ENCODE data around the gene ARL10.

The ARL10 gene

DNA sequence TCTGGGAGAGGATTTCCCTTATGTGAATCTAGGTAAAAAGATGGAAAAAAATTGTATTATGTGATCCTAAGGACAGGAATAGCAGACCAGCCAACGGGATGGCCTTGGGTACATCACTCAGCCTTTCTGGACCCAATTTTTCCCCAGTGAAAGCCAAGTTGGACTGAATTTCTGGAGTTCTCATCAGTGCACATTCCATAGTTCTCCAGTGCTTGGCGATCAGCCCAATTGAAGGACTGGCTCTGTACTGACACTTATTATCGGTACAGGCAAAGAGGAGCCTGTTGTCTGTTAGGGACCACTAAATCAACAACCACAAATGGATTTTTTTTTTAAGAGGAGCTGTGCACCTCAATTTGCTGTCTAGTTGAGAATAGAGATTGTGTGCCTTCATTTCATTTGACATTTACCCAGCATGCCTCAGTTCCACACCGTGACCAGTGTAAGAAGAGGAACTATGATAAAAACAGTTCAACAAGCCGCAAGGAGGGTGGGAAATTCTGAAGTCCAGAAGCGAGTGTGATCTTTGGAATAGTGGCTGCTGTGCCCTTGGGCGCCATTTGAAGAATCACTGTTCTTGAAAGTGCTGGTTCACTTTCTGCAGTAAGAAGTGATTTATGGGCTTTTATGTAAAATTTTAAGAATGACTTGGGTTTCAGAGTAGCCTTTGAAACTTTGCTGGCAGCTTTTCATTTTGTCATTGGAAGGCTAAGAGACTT lies 8.0 kb downstream of the ARL10 start:
- TF ChIP-seq, protein P1, sequence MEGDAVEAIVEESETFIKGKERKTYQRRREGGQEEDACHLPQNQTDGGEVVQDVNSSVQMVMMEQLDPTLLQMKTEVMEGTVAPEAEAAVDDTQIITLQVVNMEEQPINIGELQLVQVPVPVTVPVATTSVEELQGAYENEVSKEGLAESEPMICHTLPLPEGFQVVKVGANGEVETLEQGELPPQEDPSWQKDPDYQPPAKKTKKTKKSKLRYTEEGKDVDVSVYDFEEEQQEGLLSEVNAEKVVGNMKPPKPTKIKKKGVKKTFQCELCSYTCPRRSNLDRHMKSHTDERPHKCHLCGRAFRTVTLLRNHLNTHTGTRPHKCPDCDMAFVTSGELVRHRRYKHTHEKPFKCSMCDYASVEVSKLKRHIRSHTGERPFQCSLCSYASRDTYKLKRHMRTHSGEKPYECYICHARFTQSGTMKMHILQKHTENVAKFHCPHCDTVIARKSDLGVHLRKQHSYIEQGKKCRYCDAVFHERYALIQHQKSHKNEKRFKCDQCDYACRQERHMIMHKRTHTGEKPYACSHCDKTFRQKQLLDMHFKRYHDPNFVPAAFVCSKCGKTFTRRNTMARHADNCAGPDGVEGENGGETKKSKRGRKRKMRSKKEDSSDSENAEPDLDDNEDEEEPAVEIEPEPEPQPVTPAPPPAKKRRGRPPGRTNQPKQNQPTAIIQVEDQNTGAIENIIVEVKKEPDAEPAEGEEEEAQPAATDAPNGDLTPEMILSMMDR (IDR thresholded peaks at IDR 0.05; ENCODE audit: low read depth, low read length, missing control alignments): no peak
- no peak for DNase-seq (ENCODE audit: extremely low read depth, low read depth)
- H3K4me3 ChIP-seq (replicated peaks; ENCODE audit: low read depth, low read length): no peak overlapping the region

DNA sequence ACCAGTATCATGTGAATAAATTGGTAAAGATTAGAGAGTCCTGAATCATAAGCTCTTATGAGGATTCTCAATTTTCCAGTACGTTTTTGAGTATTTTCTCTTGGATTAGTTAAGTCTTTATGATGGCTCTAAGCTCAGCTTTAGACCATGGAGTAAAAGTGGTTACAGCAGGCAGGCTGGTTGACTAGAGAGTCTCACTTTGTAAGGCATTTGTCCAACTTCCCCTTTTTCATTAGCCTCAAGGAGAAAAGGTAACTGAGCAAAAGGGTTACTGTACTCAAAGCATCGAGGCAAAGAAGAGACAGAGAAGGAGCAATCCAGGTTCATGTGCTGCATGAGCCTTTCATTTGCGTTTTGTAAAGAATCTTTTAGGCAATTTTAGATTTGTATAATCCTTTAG lies 14.6 kb downstream of the ARL10 start:
- no peak overlapping the region for H3K4me3 ChIP-seq (replicated peaks; ENCODE audit: low read depth, low read length)
- DNase-seq (ENCODE audit: extremely low read depth, low read depth): no peak
- TF ChIP-seq, protein P1 (IDR thresholded peaks at IDR 0.05; ENCODE audit: low read depth, low read length, missing control alignments): no peak

DNA sequence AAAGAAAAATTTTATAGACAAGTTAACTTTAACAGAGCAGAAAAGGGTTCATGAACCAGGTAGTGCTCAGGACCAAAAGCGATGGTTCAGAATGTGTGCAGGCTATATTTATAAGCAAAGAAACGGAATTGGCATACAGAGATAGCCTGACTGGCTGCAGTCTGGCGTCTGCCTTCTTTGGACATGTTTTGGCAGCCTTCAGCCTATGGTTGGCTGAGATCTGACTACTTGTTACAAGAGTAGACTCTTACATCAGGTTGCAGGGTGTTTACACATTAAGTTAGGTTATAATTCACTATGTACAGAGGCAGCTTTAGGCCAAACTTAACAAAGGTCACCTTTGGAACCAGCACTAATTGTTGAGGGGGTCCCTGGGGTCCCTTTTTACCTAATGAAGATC lies 16.1 kb downstream of the ARL10 start:
- TF ChIP-seq, protein P1 (IDR thresholded peaks at IDR 0.05; ENCODE audit: low read depth, low read length, missing control alignments): no peak
- DNase-seq (ENCODE audit: extremely low read depth, low read depth): no peak
- H3K4me3 ChIP-seq (replicated peaks; ENCODE audit: low read depth, low read length): no peak overlapping the region

DNA sequence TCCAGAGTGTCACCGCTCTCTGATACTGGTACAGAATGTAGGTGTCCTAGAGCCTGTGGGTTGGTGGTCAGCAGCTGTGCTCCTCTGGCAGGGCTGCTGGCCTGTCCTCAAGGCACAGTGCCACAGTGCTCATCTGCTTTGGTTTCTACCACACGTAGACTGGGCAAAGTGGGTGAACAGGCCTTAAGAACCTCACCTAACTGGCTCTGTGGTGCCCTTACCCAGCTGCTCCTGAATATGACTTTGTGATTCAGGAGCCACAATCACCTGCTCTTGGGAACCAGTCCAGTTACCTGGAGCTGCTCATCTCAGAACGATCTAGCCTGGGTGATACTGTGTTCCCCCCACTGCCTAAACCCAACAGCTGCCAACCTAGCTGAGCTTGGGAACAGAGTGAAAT lies 16.7 kb downstream of the ARL10 start:
- DNase-seq (ENCODE audit: extremely low read depth, low read depth): no peak
- TF ChIP-seq, protein P1 (IDR thresholded peaks at IDR 0.05; ENCODE audit: low read depth, low read length, missing control alignments): no peak
- H3K4me3 ChIP-seq (replicated peaks; ENCODE audit: low read depth, low read length): no peak overlapping the region

DNA sequence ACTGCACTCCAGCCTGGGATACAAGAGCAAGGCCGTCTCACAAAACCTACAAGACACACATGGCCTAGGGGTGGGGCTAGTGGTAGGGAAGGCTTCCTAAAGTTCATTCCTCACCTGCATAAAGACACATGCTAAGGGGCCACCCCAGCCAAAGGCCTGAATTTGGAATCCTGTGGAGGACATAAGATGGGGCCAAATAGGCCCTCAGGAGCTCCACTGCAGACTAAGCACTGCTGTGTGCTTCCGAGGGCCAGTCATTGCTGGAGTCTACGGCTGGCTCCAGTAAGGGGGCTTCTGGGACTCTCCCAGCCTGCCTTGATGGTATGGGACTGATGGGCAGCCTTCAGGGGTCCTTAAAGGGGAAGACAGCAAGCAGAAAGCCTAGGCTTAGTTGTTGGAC lies 17.4 kb downstream of the ARL10 start:
- DNase-seq (ENCODE audit: extremely low read depth, low read depth): no peak
- TF ChIP-seq, protein P1 (IDR thresholded peaks at IDR 0.05; ENCODE audit: low read depth, low read length, missing control alignments): no peak

DNA sequence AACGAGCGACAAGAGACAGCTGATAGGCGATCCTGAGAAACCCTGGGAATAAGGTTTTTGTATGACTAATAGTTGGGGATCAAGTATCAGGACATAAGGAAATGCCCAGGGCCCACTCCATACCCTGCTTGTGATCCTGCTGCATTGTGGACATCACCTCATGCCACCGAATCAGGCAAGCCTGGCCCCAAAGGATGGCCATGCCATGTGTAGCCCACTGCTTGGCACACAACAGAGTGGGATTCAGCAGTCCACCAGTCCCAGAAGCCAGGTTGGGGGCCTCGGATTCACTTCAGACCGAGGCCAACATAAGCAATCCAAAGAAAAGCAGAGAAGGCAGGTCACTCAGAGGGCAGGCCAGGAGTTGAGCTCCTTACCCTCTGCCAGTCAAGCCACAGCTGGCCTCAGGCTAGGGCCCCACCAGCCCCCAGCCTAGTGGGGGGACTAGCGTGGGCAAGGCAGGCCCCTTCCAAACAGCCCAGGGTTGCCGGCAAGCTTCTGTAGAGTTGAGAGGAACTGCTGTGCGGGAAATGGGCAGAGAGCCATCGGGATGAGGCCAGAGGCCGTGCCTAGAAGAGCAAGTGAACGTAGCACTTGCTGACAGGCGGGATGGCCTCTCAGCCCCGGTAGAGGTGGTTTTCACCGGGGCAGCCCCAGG lies 18.1 kb downstream of the ARL10 start:
- no peak overlapping the region for H3K4me3 ChIP-seq (replicated peaks; ENCODE audit: low read depth, low read length)
- no peak for DNase-seq (ENCODE audit: extremely low read depth, low read depth)
- TF ChIP-seq, protein P1 (IDR thresholded peaks at IDR 0.05; ENCODE audit: low read depth, low read length, missing control alignments): no peak

More for the DNA sequence above, 17.4 kb downstream of the ARL10 start:
- H3K4me3 ChIP-seq (replicated peaks; ENCODE audit: low read depth, low read length): no peak overlapping the region
